B cell (primary cell): ENCODE data around the gene TM7SF3.
"Not testable (repeated sequence)": the region's sequence is repeated elsewhere in the genome, so short reads cannot be mapped to it uniquely, and the experiment has no call there.

Experiments
- EZH2 ChIP-seq: IDR thresholded peaks from 2 replicates; pipeline ENCODE4 v1.6.1; 2012; ENCODE audit warnings: borderline replicate concordance, low read depth, mild to moderate bottlenecking, moderate library complexity, low read length; ENCODE audit not compliant: insufficient read depth, poor library complexity, severe bottlenecking
- TF ChIP-seq, protein P1 (sequence below): fragments of 200-600 bp; IDR thresholded peaks from one replicate; pipeline ENCODE4 v1.8.0; 2022; ENCODE audit warnings: antibody characterized with exemption, mild to moderate bottlenecking

DNA sequence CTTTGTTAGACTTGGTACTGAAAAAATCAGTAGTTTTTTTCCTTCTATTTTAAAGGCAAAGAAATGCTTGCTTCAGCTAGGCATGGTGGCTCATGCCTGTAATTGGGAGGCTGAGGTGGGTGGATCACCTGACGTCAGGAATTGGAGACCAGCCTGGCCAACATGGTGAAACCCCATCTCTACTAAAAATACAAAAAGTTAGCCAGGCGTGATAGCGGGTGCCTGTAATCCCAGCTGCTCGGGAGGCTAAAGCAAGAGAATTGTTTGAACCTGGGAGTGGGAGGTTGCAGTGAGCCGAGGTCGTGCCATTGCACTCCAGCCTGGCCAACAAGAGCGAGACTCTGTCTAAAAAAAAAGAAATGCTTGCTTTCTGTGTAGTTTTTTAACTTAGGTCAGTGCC, 52.8 kb downstream of the TM7SF3 start:
- TF ChIP-seq, protein P1, sequence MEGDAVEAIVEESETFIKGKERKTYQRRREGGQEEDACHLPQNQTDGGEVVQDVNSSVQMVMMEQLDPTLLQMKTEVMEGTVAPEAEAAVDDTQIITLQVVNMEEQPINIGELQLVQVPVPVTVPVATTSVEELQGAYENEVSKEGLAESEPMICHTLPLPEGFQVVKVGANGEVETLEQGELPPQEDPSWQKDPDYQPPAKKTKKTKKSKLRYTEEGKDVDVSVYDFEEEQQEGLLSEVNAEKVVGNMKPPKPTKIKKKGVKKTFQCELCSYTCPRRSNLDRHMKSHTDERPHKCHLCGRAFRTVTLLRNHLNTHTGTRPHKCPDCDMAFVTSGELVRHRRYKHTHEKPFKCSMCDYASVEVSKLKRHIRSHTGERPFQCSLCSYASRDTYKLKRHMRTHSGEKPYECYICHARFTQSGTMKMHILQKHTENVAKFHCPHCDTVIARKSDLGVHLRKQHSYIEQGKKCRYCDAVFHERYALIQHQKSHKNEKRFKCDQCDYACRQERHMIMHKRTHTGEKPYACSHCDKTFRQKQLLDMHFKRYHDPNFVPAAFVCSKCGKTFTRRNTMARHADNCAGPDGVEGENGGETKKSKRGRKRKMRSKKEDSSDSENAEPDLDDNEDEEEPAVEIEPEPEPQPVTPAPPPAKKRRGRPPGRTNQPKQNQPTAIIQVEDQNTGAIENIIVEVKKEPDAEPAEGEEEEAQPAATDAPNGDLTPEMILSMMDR, result not testable (repeated sequence)
- not testable (repeated sequence) for TF ChIP-seq EZH2
